Ectodermal cell (in vitro differentiated cells): ENCODE results near the gene VAV2.

Experiments used
- H3K27ac ChIP-seq: 2 replicates; pipeline ENCODE4 v1.7.0; 2013; ENCODE audit warnings: mild to moderate bottlenecking, low read depth, low read length; ENCODE audit not compliant: insufficient read depth, poor library complexity, severe bottlenecking
- H3K27me3 ChIP-seq: 2 replicates; pipeline ENCODE4 v1.7.0; 2013; ENCODE audit warnings: mild to moderate bottlenecking, low read length; ENCODE audit not compliant: insufficient read depth, control insufficient read depth, poor library complexity, severe bottlenecking
- H3K36me3 ChIP-seq: one replicate; pipeline ENCODE4 v1.7.0; 2013; ENCODE audit warnings: low read length; ENCODE audit not compliant: control insufficient read depth, insufficient read depth
- H3K4me1 ChIP-seq: one replicate; pipeline ENCODE4 v1.7.0; 2013; ENCODE audit warnings: low read length; ENCODE audit not compliant: control insufficient read depth, insufficient read depth
- H3K4me3 ChIP-seq: 2 replicates; pipeline ENCODE4 v1.7.0; 2013; ENCODE audit warnings: low read depth, low read length, control low read depth; ENCODE audit not compliant: insufficient read depth
- H3K9me3 ChIP-seq: 2 replicates; pipeline ENCODE4 v1.7.0; 2013; ENCODE audit warnings: mild to moderate bottlenecking, low read length, moderate library complexity; ENCODE audit not compliant: control insufficient read depth
- WGBS, 2 experiments: methylation state at CpG; one replicate each; pipeline ENCODE4 v1.1.7; 2013; ENCODE audit warnings: missing lambda C conversion rate in 2 of 2; 5-methylcytosine and 5-hydroxymethylcytosine counted together

VAV2 gene

DNA sequence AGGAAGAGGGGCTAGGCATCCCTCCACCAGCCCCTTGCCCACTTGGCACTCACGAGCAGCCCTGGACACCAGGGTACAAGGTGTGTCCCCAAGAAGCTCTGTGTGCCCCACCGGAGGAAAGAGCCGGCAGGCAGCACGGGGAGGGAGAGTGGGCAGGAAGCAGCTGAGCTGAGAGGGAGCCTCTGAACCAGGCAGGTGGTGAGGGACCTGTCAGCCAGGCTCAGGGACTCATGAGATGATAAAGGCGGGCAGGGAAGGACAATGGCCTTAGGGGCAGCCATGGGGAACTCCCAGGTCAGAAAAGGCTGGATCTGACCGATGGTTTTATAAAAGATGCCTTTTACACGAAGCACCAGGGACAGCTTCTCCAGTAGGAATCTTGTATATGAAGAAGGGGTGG, 112.0 kb downstream of the VAV2 start:
- H3K4me1 ChIP-seq: peaks cover 36% of the 10 kb centered on the region
- H3K36me3 ChIP-seq: no peaks in the 10 kb centered on the region
- WGBS, 2 experiments: 91 to 95% methylated on average over 7 of the region's 7 CpGs
- no peak overlapping the region for H3K27ac ChIP-seq
- no peaks in the 10 kb centered on the region for H3K9me3 ChIP-seq
- H3K4me3 ChIP-seq: no peak overlapping the region
- no peaks in the 10 kb centered on the region for H3K27me3 ChIP-seq

DNA sequence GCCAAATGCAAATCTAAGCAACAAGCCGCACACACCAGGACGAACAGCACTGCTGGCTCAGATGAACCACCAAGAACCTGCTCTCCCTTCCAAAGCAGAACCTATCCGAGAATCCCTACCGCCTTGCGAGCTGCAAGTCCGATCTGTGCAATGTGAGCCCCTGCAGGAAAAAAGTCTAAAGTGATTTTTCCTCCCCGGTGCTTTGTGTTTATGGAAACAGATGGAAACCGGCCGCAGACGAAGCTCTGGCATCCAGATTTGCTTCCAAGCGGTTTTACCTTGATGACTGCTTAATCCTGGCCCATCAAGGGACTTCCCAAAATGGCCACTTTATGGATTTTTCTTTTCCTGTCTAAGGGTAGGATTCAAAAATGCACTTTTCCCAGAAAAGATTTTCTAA, 112.5 kb downstream of the VAV2 start:
- H3K4me1 ChIP-seq: peaks cover 38% of the 10 kb centered on the region
- no peaks in the 10 kb centered on the region for H3K27me3 ChIP-seq
- no peaks in the 10 kb centered on the region for H3K36me3 ChIP-seq
- WGBS, 2 experiments: 95% methylated on average over 11 of the region's 11 CpGs
- H3K4me3 ChIP-seq: no peak overlapping the region
- no peak overlapping the region for H3K27ac ChIP-seq
- H3K9me3 ChIP-seq: no peaks in the 10 kb centered on the region

DNA sequence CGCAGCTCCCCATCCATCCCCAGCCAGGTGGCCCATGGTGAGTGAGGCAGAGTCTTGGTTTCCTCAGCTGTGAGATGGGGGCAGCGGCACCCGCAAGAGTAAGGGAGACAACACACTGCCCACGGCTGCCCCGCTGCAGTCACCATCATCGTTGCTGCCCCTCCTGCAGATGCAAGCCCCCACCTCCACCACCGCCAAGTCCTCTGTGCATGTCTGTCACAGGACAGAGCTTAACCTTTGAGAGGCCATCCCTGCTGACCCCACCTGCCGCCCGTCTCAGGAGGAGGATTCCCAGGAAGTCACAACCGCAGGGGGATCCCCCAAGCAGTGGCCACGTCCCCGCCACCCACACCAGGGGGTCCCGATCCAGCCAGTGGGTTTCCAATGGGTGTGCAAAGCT, 113.7 kb downstream of the VAV2 start:
- WGBS, 2 experiments: 93 to 94% methylated on average over 13 of the region's 13 CpGs
- Histone ChIP-seq H3K4me1 (peaks cover 39% of the 10 kb centered on the region), H3K27me3 (no peaks in the 10 kb centered on the region), H3K27ac (no peak overlapping the region), H3K4me3 (no peak overlapping the region), H3K36me3 (no peaks in the 10 kb centered on the region), H3K9me3 (no peaks in the 10 kb centered on the region)

DNA sequence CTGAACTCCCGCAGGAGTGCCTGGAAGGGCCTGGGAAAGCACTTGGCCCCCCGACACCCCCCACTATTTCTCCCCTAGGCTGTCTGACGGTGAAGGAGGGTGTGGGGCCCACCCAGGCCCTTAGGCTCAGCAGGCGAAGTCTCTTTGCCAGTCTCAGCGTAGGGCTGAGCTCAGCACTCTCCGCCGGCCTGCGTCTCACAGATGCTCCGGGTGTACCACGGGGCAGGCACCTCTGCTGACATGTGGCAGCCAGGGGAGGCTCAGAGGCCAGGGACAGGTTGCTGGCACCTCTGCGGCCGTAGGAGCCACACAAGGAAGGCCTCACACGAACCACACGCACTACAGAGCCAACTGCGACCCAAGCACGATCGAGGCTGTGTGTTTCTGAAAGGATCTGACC, 114.2 kb downstream of the VAV2 start:
- H3K9me3 ChIP-seq: no peaks in the 10 kb centered on the region
- 93 to 94% methylated on average over 17 of the region's 17 CpGs for WGBS, 2 experiments
- H3K36me3 ChIP-seq: no peaks in the 10 kb centered on the region
- H3K4me3 ChIP-seq: no peak overlapping the region
- no peak overlapping the region for H3K27ac ChIP-seq
- H3K4me1 ChIP-seq: peaks cover 35% of the 10 kb centered on the region
- H3K27me3 ChIP-seq: no peaks in the 10 kb centered on the region

DNA sequence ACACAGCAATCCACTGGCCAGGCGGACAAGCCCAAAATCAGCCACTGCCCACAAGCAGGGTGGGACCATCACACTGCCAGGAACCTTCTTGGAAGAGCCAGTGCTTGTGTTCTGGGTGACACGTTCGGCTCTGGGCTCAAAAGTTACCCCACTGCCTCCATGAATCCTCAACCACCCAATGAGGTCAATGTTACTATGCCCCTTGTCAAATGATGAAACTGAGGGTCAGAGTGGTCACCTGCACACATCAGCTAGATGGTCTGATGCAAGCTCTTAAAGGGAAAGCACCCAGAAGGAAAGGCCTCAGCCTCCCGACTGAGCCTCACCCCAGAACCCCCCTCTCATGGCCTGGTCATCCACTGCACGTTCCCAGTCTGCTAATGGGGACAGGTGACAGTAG, 114.8 kb downstream of the VAV2 start:
- Histone ChIP-seq H3K4me1 (peaks cover 28% of the 10 kb centered on the region), H3K9me3 (no peaks in the 10 kb centered on the region), H3K4me3 (no peak overlapping the region), H3K27ac (no peak overlapping the region), H3K27me3 (no peaks in the 10 kb centered on the region), H3K36me3 (no peaks in the 10 kb centered on the region)
- 89 to 91% methylated on average over 5 of the region's 5 CpGs for WGBS, 2 experiments

DNA sequence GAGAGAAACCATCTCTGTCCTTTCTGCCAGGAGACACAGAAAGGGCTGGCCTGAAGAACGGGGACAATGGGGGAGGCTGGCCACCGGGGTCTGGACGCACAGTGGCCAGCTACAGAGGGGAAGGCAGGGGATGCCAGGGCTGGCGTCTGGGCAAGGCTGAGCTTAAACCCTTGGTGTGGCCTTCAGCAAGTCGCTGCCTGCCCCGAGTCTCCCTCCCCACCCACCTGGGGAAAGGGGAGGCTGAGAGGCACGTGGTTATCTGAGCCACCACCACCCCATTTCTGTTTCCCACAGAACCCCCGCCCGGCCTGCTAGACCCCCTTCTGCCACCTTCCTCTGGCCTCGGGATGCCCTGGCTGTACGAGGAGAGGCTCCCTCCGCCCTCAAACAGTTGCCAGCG, 115.3 kb downstream of the VAV2 start:
- Histone ChIP-seq H3K27ac (no peak overlapping the region), H3K36me3 (no peaks in the 10 kb centered on the region), H3K27me3 (no peaks in the 10 kb centered on the region), H3K4me3 (no peak overlapping the region), H3K4me1 (peaks cover 23% of the 10 kb centered on the region), H3K9me3 (no peaks in the 10 kb centered on the region)
- WGBS, 2 experiments: 90 to 91% methylated on average over 13 of the region's 13 CpGs

DNA sequence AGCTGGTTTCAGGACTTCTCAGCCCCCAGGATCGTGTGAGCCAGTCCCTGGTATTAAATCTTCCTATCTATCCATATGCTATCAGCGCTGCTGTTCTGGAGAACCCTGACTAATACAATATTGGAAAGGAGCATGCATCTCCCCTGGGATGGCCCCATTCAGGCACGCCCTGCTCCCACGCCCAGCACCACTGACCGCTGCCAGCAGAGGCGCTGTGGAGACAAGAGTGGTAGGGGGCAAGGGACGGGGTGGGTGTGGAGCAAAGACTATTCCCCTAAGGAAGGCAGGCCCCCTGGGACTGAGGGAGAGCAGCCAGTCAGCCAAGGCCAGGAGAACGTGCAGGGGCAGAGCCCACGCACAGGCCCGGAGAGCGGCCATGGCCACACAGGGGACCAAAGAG, 116.0 kb downstream of the VAV2 start:
- H3K27me3 ChIP-seq: no peaks in the 10 kb centered on the region
- H3K36me3 ChIP-seq: no peaks in the 10 kb centered on the region
- H3K4me3 ChIP-seq: no peak overlapping the region
- H3K9me3 ChIP-seq: no peaks in the 10 kb centered on the region
- 82 to 86% methylated on average over 11 of the region's 11 CpGs for WGBS, 2 experiments
- H3K4me1 ChIP-seq: peaks cover 18% of the 10 kb centered on the region
- H3K27ac ChIP-seq: no peak overlapping the region

DNA sequence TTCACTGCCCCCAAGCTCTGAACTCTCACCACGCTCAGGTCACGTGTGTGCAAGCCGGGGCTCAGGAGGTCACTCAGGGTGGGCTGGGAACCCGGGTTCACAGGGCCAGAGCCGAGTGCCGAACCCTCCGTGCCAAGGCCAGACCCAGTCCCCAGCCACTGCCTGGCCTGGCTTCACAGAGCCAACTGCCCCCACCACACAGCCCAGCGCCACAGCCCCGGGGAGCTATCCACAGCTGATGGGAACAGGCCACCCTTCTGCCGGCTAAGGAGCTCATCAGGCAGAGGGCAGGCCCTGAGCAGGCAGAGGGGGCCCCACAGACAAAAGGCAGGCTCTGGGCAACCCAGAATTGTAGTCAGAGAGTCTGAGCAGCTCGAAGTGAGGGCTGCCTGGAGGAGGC, 117.0 kb downstream of the VAV2 start:
- H3K36me3 ChIP-seq: no peaks in the 10 kb centered on the region
- peaks cover 18% of the 10 kb centered on the region for H3K4me1 ChIP-seq
- no peaks in the 10 kb centered on the region for H3K27me3 ChIP-seq
- H3K4me3 ChIP-seq: no peak overlapping the region
- no peaks in the 10 kb centered on the region for H3K9me3 ChIP-seq
- no peak overlapping the region for H3K27ac ChIP-seq
- 88 to 89% methylated on average over 11 of the region's 11 CpGs for WGBS, 2 experiments

DNA sequence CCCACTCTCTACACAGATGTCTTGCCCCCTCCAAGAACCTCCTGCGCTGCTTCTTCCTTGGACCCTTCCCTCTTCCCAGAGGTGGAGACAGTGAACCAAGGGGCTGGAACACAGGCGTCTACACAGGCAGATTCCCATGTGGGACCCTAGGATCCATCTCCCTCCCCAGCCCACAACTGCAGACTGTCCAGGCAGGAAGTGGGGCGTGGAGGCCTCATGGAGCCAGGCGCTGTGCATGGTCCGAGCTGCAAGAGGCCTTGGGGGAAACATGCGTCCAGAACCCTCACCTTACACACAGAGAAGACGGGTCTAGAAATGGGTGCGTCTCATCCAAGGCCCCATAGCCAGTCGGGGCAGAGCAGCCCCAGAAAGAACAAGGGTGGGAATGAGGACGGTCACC, 117.5 kb downstream of the VAV2 start:
- H3K4me1 ChIP-seq: peaks cover 18% of the 10 kb centered on the region
- no peaks in the 10 kb centered on the region for H3K27me3 ChIP-seq
- H3K27ac ChIP-seq: no peak overlapping the region
- no peaks in the 10 kb centered on the region for H3K36me3 ChIP-seq
- no peak overlapping the region for H3K4me3 ChIP-seq
- H3K9me3 ChIP-seq: no peaks in the 10 kb centered on the region
- 94 to 95% methylated on average over 10 of the region's 10 CpGs for WGBS, 2 experiments

DNA sequence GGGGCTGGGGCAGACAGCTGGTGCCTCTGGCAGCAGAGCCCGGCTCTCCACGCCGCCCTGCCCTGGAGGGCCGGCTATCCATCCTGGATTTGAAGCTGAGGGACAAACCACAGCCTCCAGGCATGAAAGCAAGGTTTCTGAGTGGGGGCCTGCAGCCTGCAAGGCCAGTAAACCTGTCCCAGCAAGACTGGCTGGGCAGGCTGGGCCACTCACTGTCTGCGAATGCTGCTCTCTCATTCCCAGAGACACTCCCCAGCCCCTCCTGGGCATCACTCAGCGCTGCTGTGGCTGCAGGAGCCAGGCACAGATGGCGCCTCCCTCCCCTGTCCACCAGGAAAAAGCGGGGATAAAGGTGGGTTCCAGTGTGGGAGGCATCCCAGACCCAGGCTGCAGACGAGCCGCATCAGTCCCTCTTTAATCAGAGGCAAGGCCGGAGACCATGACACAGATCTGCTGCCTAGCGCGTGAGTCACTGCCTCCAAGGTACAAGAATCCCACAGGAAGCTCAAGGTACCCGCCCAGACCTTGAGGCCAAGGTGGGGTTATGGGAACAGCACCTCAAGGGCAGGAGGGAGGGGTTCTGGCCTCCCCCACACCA, 118.0 kb downstream of the VAV2 start:
- Histone ChIP-seq H3K27ac (no peak overlapping the region), H3K36me3 (no peaks in the 10 kb centered on the region), H3K4me3 (no peak overlapping the region), H3K4me1 (peaks cover 18% of the 10 kb centered on the region), H3K9me3 (no peaks in the 10 kb centered on the region), H3K27me3 (no peaks in the 10 kb centered on the region)
- WGBS, 2 experiments: 92 to 93% methylated on average over 14 of the region's 14 CpGs

DNA sequence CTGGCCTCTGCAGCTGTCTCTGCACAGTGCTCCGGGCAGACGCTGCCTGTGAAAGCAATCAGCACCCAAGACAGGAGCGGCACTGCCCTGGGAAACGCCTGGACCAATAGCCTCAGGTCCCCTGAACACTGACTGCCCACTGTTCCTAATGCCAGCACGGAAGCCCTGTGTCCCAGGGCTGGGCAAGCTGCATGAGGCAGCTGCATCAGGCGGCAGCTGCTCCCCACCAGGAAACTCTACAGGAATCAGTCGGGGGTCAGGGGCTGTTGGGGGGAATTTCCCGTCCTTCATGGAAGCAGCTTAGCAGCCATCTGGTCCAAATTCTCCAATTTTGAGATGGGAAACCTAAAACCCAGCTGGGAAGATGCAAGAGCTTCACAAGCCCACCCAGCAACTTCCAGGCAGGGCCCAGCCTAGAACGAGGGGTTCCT, 118.6 kb downstream of the VAV2 start:
- H3K27me3 ChIP-seq: no peaks in the 10 kb centered on the region
- H3K4me1 ChIP-seq: peaks cover 18% of the 10 kb centered on the region
- no peaks in the 10 kb centered on the region for H3K9me3 ChIP-seq
- 82 to 86% methylated on average over 9 of the region's 9 CpGs for WGBS, 2 experiments
- H3K4me3 ChIP-seq: no peak overlapping the region
- H3K36me3 ChIP-seq: no peaks in the 10 kb centered on the region
- no peak overlapping the region for H3K27ac ChIP-seq
